SW480 (cell line): ENCODE data around the gene ZNF630.
"Not testable (repeated sequence)": the region's sequence is repeated elsewhere in the genome, so short reads cannot be mapped to it uniquely, and the experiment has no call there.

Experiments
- DNase-seq: peaks from one replicate; pipeline ENCODE4 v3.0.0-alpha.2; 2016; ENCODE audit warnings: low spot score

ZNF630 gene

GRCh38 chrX:48028091-48028490, 43.3 kb downstream of the ZNF630 start:
- DNase-seq = no peak

GRCh38 chrX:48027545-48027944, 43.9 kb downstream of the ZNF630 start:
- not testable (repeated sequence) for DNase-seq

GRCh38 chrX:48025561-48025960, 45.9 kb downstream of the ZNF630 start:
- DNase-seq = peak; percentile 70

- no peak for DNase-seq
Measured at GRCh38 chrX:48022738-48023137, 48.7 kb downstream of the ZNF630 start.

- no peak for DNase-seq
Measured at GRCh38 chrX:48022100-48022499, 49.3 kb downstream of the ZNF630 start.

- peak; percentile 78 for DNase-seq
Measured at GRCh38 chrX:48021026-48021900, 50.2 kb downstream of the ZNF630 start.

- not testable (repeated sequence) for DNase-seq
Measured at GRCh38 chrX:48020472-48020871, 51.0 kb downstream of the ZNF630 start.

- DNase-seq = not testable (repeated sequence)
Measured at GRCh38 chrX:48019892-48020291, 51.5 kb downstream of the ZNF630 start.

GRCh38 chrX:48016583-48017310, 54.7 kb downstream of the ZNF630 start:
- not testable (repeated sequence) for DNase-seq

- not testable (repeated sequence) for DNase-seq
Measured at GRCh38 chrX:48009445-48009960, 61.9 kb downstream of the ZNF630 start.
